ENCODE data around the gene OR2T3.
"Not testable (repeated sequence)": the region's sequence is repeated elsewhere in the genome, so short reads cannot be mapped to it uniquely, and the experiment has no call there.

GRCh38 chr1:248510217-248510616, 37.1 kb downstream of the OR2T3 start:
- not testable (repeated sequence) for TF ChIP-seq POLR2A (IDR thresholded peaks at IDR 0.05; ENCODE audit: low read depth, low read length); MXI1 (IDR thresholded peaks at IDR 0.05; ENCODE audit: borderline replicate concordance, low read depth, low read length); SMC3 (IDR thresholded peaks at IDR 0.05; ENCODE audit: low read depth, low read length)
